NCI-H526 treated with DMSO at 0.1 percent for 48 hours (cell line): Measurements from ENCODE around the gene KRTAP10-1.

ENCODE experiments used
- DNase-seq: peaks from one replicate; lab custom pipeline; 2025; lab: John Stamatoyannopoulos, UW

The KRTAP10-1 gene

DNA sequence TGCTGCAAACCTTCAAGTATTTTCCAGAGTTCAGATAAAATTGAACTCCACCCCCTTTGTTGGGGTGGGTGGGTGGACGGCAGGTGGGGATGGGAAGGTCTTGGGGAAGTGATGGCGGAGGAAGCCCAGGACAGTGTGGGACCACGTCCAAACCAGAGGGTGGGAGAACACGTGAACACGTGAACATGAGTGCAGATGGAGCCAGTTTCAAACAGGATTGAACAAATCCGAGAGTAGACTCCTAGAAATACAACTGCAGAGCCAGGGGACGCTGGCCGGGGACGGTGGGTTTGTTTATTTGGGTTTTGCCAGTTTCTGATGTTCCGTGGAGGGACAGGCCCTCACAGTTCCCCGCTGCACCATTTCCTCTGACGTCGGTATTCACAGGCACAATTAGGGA lies 8.4 kb upstream of the KRTAP10-1 start:
- DNase-seq = no peak

DNA sequence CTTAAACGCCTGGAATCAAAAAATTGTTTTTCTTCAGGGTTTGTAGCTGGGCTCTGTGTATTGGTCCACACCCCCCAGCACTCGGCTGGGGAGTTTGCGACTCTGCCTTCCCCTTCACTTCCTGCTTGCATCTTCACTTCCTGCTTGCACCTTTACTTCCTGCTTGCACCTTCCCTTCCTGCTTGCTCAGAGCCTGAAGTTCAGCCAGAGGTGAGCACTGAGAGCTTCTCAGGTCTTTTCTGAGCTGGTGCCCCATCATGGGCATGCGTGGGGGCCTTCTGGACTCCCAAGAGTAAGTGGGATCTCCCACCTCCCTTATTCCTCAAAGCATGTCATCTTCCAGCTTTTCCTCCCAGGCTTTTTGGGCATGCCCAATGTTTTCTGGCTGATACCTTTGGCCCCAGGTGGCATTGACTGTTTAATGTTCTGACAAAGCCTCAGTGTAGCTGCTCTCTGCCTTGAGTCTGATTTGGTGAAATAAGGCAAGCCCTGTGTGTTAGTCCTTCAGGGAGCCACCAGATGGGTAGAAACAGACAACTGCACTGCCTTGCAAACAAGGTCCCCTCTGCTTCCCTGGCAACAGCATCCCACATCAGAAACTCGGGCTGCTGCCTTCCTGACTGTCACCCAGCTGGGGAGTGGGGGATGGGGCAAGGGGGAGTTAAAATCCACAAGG lies 7.8 kb upstream of the KRTAP10-1 start:
- no peak for DNase-seq

DNA sequence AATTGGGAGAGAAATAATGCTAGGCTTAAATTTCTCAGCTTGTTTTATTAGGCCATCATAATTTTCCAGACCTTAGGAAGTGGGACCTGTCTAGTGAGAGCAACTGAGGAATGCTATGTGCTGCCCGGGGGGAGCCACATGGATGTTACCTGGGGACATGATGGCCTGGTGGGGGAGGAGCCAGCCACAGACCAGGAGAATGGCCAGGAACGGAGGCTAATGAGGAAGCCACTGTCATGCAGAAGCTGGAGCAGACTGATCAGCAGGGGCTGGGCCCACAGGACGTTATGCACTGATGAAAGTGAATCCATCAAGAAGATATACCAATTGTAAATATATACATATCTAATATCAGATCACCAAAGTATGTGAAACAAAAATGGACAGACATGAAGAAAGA lies 4.6 kb upstream of the KRTAP10-1 start:
- DNase-seq = no peak

DNA sequence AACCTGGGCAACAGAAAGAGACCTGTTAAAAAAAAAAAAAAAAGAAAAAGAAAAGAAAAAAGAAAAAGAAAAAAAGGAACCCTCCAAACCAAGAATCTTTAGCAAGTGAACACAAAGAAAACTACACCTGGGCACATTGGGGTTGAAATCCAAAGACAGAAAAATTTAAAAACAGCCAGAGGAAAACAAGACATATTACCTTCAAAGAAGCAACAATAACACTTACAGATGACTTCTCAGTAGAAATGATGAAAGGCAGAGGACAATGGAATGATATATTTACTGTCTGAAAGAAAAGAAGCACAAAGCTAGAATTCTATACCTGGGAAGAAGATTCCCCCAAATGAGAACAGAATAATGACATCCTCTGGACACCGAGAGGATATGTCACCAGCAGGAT lies 2.7 kb upstream of the KRTAP10-1 start:
- DNase-seq = no peak

DNA sequence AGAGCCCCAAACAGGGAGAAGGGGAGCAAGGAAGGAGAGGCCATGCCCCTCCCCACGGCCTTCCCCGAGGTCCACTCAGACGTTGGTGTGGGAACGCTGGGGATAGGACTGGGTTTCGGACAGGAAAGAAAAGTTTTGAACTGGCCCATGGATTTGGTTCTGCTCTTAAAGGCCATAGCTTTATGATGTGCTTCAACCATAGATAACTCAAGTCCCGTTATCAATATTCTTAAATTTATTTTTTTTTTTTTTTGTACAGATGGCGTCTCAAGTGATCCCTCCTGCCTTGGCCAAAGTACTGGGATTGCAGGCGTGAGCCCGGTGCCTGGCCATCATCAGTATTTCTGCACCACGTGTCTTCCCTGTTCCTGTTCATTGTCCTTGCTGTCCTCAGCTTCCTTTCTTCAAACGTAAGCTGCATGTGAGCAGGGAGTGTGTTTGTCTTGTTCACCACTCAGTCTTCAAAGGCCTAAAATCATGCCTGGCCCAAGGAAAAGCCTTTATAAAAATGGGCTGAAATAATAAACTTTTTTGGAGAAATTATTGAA lies 820 bp upstream of the KRTAP10-1 start:
- no peak for DNase-seq

DNA sequence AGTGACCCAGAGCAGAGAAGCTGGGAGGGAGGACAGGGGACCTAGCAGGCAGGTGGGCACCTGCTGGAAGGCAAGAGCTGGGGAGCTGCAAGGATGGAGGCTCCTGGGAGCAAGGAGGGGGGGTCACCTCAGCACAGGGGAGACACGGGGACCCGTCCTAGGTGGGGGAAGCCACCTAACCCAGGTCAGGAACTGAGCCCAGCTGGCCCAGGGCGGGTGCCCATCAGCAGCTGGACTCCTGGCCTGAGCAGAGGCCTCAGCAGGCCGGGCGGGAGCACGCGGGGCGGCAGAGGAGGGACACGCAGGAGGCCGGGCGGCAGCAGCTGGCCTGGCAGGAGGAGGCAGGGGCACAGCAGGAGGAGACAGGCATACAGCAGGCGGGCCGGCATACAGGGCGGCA lies 949 bp downstream of the KRTAP10-1 start:
- DNase-seq = no peak

DNA sequence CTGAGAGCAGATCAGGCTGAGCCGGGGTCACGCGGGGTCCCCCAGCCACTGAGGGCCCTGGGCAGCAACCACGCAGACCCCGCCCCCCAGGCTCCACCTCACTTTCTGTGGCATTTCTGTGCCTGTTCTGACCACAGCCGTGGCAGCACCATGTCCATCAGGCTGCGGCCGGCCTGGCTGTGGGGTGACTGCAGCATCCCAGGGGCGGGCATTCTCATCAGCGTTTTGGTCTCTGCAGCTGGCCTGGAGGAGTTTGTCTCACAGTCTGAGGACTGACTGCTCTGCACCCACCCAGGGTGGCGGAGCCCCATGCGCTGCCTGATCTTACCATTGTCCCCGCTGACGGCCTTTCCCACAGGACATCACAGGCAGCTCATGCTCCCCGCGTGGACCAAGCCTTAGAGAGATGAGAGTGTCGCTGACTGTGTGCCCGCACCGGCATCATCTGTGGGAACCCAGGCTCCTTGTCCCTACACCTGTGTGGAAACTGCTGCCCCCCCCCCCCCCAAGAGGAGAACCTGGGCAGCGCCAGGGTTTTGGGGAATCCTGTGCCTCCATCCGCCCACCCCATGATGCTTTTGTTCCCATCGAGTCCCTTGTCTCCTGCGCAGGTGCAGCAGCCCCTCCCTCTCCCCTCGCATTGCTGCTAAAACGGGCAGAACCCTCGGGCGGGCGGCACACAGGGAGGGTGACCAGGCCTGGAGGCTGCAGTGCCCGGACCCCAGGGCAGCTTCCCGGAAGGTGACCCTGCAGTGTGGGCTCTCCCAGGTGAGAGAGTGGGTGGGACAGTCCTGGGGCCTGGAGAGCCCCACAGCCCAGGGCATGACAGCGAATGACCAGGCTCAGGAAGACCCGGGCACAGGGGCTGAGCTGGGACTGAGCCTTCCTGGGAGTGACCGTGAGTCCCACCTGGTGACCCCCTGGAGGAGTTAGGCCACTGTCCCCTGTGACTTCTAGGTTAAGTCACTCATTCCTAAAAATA lies 1.8 kb downstream of the KRTAP10-1 start:
- no peak for DNase-seq

DNA sequence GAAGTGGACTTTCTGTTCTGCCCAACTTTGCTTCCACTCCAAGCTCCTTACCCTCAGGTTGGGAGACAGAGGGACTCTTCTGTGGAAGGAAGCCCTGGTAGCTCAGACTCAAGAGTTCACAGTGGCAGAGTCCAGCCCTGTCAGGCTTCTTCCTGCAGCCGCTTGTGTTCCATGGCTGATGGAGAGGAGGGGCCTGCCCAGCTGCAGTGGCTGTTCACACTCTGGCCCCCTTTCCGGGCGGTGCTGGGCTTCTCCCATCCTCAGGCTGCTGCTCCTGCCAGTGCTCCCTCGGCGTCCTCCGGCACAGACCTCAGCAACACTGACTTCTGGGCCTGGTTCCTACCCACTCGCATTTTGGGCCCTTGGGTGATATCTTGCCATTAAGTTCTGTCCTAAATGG lies 4.0 kb downstream of the KRTAP10-1 start:
- DNase-seq = no peak

DNA sequence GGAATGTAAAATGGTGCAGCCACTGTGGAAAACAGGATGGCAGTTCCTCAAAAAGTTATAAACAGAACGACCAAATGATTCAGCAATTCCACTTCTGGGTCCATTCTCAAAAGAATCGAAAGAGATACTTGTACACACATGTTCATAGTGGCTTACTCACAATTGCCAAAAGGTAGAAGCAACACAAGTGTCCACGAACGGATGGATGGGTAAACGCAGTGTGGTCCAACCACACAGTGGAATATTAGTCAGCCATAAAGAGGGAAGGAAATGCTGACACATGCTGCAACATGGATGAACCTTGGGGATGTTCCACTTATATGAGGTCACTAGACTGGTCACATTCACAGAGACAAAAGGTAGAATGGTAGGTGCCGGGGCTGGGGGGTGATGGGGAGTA lies 5.3 kb downstream of the KRTAP10-1 start:
- no peak for DNase-seq

DNA sequence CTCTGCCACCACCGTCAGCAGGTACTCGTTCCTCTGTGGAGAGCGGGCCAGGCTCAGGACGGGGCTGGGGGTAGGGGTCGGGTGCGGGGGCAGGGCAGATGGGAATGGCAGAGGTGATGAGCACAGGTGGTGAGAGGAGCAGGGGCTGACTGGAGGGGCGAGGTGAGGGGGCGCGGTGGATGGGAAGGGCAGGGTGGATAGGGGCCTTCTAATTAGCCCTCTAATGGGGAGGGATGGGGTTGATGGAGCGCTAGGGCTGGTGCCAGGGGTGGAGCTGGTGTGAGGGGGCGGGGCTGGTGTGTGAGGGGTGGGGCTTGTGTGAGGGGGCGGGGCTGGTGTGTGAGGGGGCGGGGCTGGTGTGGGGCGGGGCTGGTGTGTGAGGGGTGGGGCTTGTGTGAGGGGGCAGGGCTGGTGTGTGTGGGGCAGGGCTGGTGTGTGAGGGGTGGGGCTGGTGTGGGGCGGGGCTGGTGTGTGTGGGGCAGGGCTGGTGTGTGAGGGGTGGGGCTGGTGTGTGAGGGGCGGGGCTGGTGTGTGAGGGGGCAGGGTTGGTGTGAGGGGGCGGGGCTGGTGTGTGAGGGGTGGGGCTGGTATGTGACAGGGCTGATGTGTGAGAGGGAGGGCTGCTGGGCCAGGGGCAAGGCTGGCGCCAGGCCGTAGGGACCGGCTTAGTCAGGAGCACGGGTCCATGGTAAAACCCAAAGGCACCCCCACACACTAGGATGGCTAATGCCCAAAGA lies 5.9 kb downstream of the KRTAP10-1 start:
- no peak for DNase-seq

DNA sequence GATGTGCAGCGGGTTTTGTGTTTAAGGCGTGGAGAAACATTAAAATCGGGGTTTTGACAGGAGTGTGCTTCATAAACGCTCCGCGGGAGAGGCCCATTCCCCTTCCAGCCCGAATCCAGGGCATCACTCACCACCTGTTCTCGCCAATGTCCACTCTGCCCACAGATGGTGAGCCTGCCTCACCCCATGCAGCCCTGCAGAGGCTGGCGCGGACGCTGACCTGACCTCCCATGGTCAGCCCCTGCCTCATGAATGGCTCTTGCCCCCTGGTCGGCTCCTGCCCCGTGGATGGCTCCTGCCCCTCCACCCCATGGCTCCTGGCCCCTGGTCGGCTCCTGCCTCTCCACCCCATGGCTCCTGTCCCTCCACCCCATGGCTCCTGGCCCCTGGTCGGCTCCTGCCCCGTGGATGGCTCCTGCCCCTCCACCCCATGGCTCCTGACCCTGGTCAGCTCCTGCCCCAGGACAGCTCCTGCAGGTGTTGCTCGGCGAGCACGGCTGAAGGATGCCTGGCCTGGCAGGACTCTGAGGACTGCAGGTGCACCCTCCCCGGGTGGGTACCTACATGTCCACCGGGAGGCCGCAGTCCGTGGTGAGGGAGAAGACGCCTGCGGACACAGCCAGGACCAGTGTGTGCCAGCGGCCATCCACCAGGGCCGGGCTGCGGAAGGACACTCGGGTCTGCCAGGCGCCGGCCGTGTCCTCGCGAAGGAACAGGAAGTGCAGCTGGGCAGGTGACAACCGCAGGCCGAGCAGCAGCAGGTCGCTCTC lies 6.7 kb downstream of the KRTAP10-1 start:
- DNase-seq = no peak

DNA sequence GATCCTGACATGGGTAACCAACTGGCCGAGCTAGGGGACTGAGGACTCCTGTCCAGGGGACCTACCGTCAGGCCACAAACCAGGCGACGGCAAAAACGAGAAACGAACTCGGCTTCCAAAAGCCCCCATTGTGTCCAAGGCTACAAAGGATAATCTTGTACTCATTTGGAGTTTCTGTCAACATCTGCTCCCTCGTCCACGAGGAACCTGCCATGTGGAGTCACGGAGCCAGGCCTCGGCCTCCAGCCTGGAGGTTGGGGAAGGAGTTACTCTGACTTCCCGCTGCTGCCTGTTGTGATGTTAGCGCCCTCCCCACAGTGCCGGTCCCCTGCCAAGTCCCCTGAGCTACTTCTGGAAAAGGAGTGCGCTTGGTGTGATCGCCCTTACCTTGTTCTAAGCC lies 7.3 kb downstream of the KRTAP10-1 start:
- DNase-seq = no peak

DNA sequence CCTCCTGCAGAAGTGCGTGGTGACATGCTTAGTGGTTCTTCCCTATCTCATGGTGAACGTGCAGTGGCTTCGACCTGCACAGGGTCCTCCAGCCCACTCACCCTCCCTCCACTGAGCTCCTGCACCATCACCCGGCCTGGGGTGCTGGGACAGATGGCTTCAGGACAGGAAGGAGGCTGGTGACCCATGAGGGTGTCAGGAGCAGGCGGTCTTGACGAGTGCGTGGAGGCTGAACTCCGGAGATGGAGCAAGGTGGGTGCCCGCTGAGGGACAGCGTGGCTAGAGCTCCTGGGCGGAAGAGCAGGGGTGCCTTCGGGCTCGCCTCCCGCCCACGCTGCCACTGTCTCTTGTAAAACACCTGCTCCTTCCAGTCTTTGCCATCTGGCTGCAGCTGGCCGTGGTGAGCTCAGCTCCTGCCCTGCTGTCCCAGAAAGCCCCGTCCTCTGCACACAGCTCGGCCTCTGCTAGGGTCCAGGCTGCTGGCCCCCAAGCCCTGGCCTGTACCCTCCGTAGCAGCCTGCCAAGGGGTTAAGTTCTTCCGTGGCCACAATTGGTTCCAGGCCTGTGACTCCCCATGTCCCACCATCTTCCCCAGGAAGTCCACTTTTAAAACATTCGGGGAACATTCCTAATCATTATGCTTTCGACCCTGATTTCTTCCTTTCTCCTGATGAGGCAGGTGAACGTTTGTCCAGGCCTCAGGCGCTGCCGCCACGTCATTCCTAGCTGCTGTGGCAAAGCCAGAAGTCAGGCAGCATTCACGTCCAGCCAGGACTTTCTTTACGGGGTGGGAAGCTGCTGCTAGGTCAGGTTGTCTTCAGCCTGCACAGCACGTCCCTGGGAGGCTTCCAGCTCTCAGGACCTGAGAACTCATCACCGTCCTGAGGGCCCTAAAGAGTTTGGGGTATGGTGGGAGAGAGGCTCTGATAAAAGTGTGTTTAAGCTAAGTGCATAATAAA lies 8.1 kb downstream of the KRTAP10-1 start:
- no peak for DNase-seq

DNA sequence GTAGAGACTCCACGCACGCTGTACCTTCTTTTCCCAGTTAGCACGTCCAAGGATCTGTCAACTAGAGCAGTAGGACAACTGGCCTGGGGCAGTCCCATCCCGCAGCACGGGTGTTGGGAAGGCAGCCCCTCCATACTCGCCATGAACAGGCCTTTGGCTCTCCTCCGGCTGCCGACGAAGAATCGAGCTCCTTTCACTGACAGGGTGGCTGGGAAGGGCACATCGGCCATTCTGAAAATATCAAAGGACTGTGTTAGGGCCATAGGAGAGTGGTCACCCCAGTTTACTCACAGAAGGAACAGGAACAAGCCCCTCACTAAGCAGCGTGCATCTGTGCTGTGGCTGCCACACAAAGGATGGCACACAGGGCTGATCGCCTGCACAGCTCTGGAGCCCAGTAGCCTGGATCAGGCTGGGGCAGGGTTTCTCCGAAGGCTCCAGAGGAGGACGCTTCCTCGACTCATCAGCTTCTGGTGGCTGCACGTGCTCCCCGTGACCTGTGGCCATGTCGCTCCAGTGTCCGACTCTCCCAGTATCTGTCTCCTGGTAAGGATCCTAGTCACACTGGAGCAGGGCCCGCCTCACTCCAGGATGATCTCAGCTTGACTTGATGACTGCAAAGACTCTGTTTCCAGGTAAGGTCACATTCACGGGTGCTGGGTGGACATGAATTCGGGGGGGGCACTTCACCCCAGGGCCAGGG lies 8.9 kb downstream of the KRTAP10-1 start:
- no peak for DNase-seq

DNA sequence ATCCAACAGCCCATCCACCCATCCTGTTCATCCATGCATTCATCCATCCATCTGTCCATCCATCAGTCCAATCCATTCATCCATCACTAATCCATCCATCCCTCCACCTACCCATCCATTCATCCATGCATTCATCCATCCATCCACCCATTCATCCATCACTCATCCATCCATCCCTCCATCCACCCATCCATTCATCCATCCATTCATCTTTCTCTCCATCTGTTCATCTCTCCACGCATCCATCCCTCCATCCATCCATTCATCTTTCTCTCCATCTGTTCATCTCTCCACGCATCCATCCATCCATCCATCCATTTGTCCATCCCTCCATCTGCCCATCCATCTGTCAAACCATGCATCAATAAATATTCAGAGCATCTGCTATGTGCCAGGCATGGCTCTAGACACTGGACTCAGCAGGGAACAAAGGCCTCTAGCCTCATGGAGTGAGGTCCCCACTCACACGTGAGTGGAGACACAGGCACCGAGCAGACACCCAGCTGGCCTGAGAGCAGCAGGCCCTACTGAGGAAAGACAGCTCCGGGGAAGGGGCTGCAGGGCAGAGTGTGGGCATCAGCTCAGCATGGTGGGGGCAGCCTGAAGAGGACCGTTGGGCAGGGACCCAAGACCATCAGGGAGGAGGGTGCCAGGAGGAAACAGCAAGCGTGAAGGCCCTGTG lies 9.6 kb downstream of the KRTAP10-1 start:
- DNase-seq = no peak

DNA sequence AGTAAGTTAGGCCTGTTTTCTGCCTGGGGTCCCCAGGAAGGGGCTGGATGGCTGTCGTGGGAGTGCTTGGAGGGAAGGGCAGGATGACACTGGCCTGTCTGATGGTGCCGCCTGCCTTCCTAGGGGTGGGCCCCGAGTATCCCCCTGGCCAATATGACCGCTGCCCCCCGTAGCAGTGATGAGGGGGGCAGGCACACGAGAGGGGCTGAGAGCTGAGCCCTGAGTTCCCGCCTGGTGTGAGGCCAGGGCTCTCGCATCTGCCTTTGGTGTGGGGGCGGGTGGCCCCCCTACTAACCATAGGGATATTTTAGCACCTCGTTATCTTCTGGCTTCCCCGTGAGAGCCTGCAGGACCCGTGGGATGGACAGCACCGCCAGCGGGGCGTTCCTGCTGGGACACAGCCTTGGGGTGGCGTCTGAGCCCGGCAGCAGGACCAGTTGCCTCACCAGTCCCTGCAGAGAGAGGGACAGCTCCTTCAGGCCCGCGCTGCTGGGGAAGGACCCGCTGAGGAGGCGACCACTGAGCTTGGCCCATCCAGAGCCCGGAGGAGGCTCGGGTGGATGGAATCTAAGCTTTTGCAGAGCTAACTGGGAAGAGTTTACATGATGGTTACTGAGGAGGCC lies 10.4 kb downstream of the KRTAP10-1 start:
- no peak for DNase-seq

DNA sequence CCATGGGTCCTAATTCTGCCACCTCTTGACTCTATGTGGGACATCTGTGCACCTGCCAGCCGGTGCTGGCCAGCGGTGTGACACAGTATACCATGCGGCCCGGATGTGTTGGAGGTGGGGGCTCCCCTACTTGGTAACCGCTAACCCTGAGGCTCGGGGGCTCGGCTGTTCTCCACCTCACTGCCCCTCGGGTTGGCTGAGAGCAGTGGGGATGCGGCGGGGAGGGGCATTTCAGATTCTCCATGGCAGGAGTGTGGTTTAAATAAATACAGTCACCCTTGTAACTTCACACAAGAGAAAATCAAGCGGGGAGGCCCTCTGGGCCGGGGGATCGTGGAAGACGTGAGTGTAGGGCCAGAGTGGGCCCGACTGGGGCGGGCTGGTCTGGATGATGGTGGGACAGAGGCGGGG lies 11.0 kb downstream of the KRTAP10-1 start:
- no peak for DNase-seq

DNA sequence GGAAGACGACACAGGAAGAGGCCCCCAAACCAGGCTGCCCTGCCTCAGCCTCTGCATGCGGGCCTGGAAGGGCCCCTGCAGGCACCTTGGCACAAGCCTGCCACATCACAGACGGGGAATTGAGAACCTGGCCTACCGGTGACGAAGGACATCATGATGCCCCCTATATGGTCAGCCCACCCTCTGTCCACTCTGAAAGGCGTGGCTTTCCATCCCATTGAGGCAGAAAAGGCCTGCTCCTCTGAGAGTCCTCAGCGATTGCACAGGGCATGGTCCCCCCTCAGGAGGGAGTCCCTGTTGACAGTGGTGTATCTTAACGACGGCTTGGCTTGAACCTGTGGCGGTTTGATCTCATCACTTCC lies 11.4 kb downstream of the KRTAP10-1 start:
- DNase-seq = no peak
